Right kidney (tissue), 9 donors: ENCODE results near the gene SLC35C1.

Source experiments
- DNase-seq: peaks from one replicate; pipeline ENCODE4 v3.0.0-alpha.2; 2016
- long read RNA-seq, 8 donors: transcript quantifications; one replicate each; lab custom pipeline, GENCODE V29; 2026

Gene SLC35C1
- long read RNA-seq, donor 1, full-length matches to known transcripts = 7 of 7 reads
- long read RNA-seq, donor 1, partial matches to known transcripts = 0 of 7 reads
- long read RNA-seq, donor 1, other reads (novel, unspliced or antisense) = 0 of 7 reads
- long read RNA-seq, donor 2, full-length matches to known transcripts = 2 of 2 reads
- long read RNA-seq, donor 2, partial matches to known transcripts = 0 of 2 reads
- long read RNA-seq, donor 2, other reads (novel, unspliced or antisense) = 0 of 2 reads
- long read RNA-seq, donor 3, full-length matches to known transcripts = 4 of 4 reads
- long read RNA-seq, donor 3, partial matches to known transcripts = 0 of 4 reads
- long read RNA-seq, donor 3, other reads (novel, unspliced or antisense) = 0 of 4 reads
- long read RNA-seq, donor 4, full-length matches to known transcripts = 5 of 5 reads
- long read RNA-seq, donor 4, partial matches to known transcripts = 0 of 5 reads
- long read RNA-seq, donor 4, other reads (novel, unspliced or antisense) = 0 of 5 reads
- long read RNA-seq, donor 5, full-length matches to known transcripts = 5 of 5 reads
- long read RNA-seq, donor 5, partial matches to known transcripts = 0 of 5 reads
- long read RNA-seq, donor 5, other reads (novel, unspliced or antisense) = 0 of 5 reads
- long read RNA-seq, donor 6, full-length matches to known transcripts = 10 of 10 reads
- long read RNA-seq, donor 6, partial matches to known transcripts = 0 of 10 reads
- long read RNA-seq, donor 6, other reads (novel, unspliced or antisense) = 0 of 10 reads
- long read RNA-seq, donor 7, full-length matches to known transcripts = 8 of 24 reads
- long read RNA-seq, donor 7, partial matches to known transcripts = 16 of 24 reads
- long read RNA-seq, donor 7, other reads (novel, unspliced or antisense) = 0 of 24 reads
- long read RNA-seq, donor 8, full-length matches to known transcripts = 4 of 4 reads
- long read RNA-seq, donor 8, partial matches to known transcripts = 0 of 4 reads
- long read RNA-seq, donor 8, other reads (novel, unspliced or antisense) = 0 of 4 reads

GRCh38 chr11:45804761-45805304 lies at the start of gene SLC35C1:
SLC35C1 (plus strand) TSS chr11:45805149; CDS start chr11:45805802, 653 bp downstream.
- peak; percentile 87 for DNase-seq

- no peak for DNase-seq
These were observed 49.6 kb upstream of the SLC35C1 start for GRCh38 chr11:45755281-45755859.

- DNase-seq = no peak
These were observed 48.5 kb upstream of the SLC35C1 start for GRCh38 chr11:45756384-45757010.

- DNase-seq = no peak
These were observed 47.3 kb upstream of the SLC35C1 start for GRCh38 chr11:45757672-45758071.

GRCh38 chr11:45761659-45762058 lies 43.3 kb upstream of the SLC35C1 start:
- no peak for DNase-seq

GRCh38 chr11:45765107-45765668 lies 39.8 kb upstream of the SLC35C1 start:
- DNase-seq = no peak

GRCh38 chr11:45765836-45766235 lies 39.1 kb upstream of the SLC35C1 start:
- no peak for DNase-seq

- no peak for DNase-seq
These were observed 38.5 kb upstream of the SLC35C1 start for GRCh38 chr11:45766469-45766868.

- no peak for DNase-seq
These were observed 36.5 kb upstream of the SLC35C1 start for GRCh38 chr11:45768486-45768885.

- no peak for DNase-seq
These were observed 35.0 kb upstream of the SLC35C1 start for GRCh38 chr11:45769960-45770359.

- DNase-seq = no peak
These were observed 33.8 kb upstream of the SLC35C1 start for GRCh38 chr11:45771193-45771565.

- DNase-seq = peak; percentile 87
These were observed 33.1 kb upstream of the SLC35C1 start for GRCh38 chr11:45771566-45772448.

GRCh38 chr11:45772449-45772774 lies 32.5 kb upstream of the SLC35C1 start:
- no peak for DNase-seq

GRCh38 chr11:45772986-45773785 lies 31.8 kb upstream of the SLC35C1 start:
- no peak for DNase-seq

- no peak for DNase-seq
These were observed 30.9 kb upstream of the SLC35C1 start for GRCh38 chr11:45773786-45774655.

- no peak for DNase-seq
These were observed 30.2 kb upstream of the SLC35C1 start for GRCh38 chr11:45774786-45775185.

GRCh38 chr11:45777127-45777969 lies 27.6 kb upstream of the SLC35C1 start:
- DNase-seq = no peak

- no peak for DNase-seq
These were observed 26.6 kb upstream of the SLC35C1 start for GRCh38 chr11:45778341-45778740.
